IMR-90 (cell line): ENCODE results near the gene HSPA6. TPM values are rescaled to one million over a fixed set of nuclear protein-coding genes. Genes with fewer than 3 reads are reported as not detected.
A peak's percentile ranks its signal among the peaks of the same experiment; 100 is the strongest.

Experiments
- ATAC-seq: fragments of 200-7000 bp; cut with Tn5 transposase; 2 replicates; pipeline ENCODE4 v1.9.1; 2020; ENCODE audit warnings: low read depth, mild to moderate bottlenecking, moderate library complexity
- BruUV-seq: library from RNA; stranded (reverse); fragments of 400-500 nt; replicated peaks from 2 replicates; lab custom pipeline; 2021; lab: Mats Ljungman, UMichigan
- CTCF ChIA-PET: fragments of 300-600 bp; formaldehyde crosslinking; extraction: SDS; loops from one replicate; lab custom pipeline; 2021; ENCODE audit warnings: antibody characterized with exemption; lab: Yijun Ruan, JAX
- POLR2A ChIA-PET: fragments of 300-600 bp; sonication (Branson Sonifier 250); formaldehyde crosslinking; loops from one replicate; lab custom pipeline; 2022; ENCODE audit warnings: antibody characterized with exemption; ENCODE audit not compliant: unreplicated experiment; lab: Charles Lee
- DNase-seq: peaks from one replicate; pipeline ENCODE4 v3.0.0; 2013
- H2AFZ ChIP-seq: replicated peaks from 2 replicates; pipeline ENCODE3; 2013; ENCODE audit warnings: low read length, mild to moderate bottlenecking; ENCODE audit not compliant: poor library complexity
- H2AK5ac ChIP-seq: 2 replicates; pipeline ENCODE4 v1.6.1; 2013; ENCODE audit warnings: low read depth, low read length, inconsistent platforms
- H2AK9ac ChIP-seq: replicated peaks from 2 replicates; pipeline ENCODE3; 2013; ENCODE audit warnings: mild to moderate bottlenecking, low read depth, low read length, moderate library complexity; ENCODE audit not compliant: poor library complexity
- H2BK120ac ChIP-seq: 2 replicates; pipeline ENCODE4 v1.6.1; 2013; ENCODE audit warnings: low read depth, low read length, inconsistent platforms
- H2BK15ac ChIP-seq: 3 replicates; pipeline ENCODE4 v1.6.1; 2013; ENCODE audit warnings: low read depth, low read length, inconsistent platforms
- H2BK20ac ChIP-seq: 2 replicates; pipeline ENCODE4 v1.6.1; 2013; ENCODE audit warnings: low read depth, mild to moderate bottlenecking, inconsistent platforms, low read length, moderate library complexity
- H2BK5ac ChIP-seq: 2 replicates; pipeline ENCODE4 v1.6.1; 2013; ENCODE audit warnings: mild to moderate bottlenecking, low read depth, low read length, inconsistent platforms; ENCODE audit not compliant: poor library complexity, severe bottlenecking
- H3K14ac ChIP-seq: replicated peaks from 2 replicates; pipeline ENCODE4 v1.6.1; 2013; ENCODE audit warnings: low read depth, low read length, inconsistent platforms
- H3K18ac ChIP-seq: 2 replicates; pipeline ENCODE4 v1.6.1; 2013; ENCODE audit warnings: low read depth, low read length, control low read depth
- H3K23ac ChIP-seq: 2 replicates; pipeline ENCODE4 v1.6.1; 2013; ENCODE audit warnings: low read depth, low read length, inconsistent platforms
- H3K27ac ChIP-seq: 2 replicates; pipeline ENCODE4 v1.5.1; 2013; ENCODE audit warnings: mild to moderate bottlenecking, control low read depth, low read length; ENCODE audit not compliant: insufficient read depth
- H3K27me3 ChIP-seq: 2 replicates; pipeline ENCODE4 v1.6.1; 2013; ENCODE audit warnings: low read length; ENCODE audit not compliant: control insufficient read depth, insufficient read depth
- H3K36me3 ChIP-seq: 2 replicates; pipeline ENCODE4 v1.6.1; 2013; ENCODE audit warnings: low read length, mixed read lengths; ENCODE audit not compliant: control insufficient read depth, insufficient read depth
- H3K4ac ChIP-seq: 2 replicates; pipeline ENCODE4 v1.6.1; 2013; ENCODE audit warnings: low read depth, low read length, inconsistent platforms
- H3K4me1 ChIP-seq: 2 replicates; pipeline ENCODE4 v1.6.1; 2013; ENCODE audit warnings: low read length, mixed read lengths; ENCODE audit not compliant: control insufficient read depth, insufficient read depth
- H3K4me2 ChIP-seq: 2 replicates; pipeline ENCODE4 v1.6.1; 2013; ENCODE audit warnings: low read depth, mild to moderate bottlenecking, control low read depth, low read length, moderate library complexity
- H3K4me3 ChIP-seq: 2 replicates; pipeline ENCODE4 v1.5.1; 2013; ENCODE audit warnings: low read depth, mild to moderate bottlenecking, control low read depth, low read length, moderate library complexity; ENCODE audit not compliant: insufficient read depth
- H3K56ac ChIP-seq: 2 replicates; pipeline ENCODE4 v1.6.1; 2013; ENCODE audit warnings: low read length, inconsistent platforms; ENCODE audit not compliant: insufficient read depth; ENCODE audit errors: extremely low read depth
- H3K79me1 ChIP-seq, 2 experiments: 2 replicates each; pipeline ENCODE4 v1.6.1; 2013; ENCODE audit warnings: low read length in 2 of 2, inconsistent platforms in 1 of 2, low read depth in 1 of 2
- H3K9ac ChIP-seq: 2 replicates; pipeline ENCODE4 v1.6.1; 2013; ENCODE audit warnings: low read depth, low read length, control low read depth
- H3K9me1 ChIP-seq: 2 replicates; pipeline ENCODE4 v1.6.1; 2013; ENCODE audit warnings: low read length, inconsistent platforms; ENCODE audit not compliant: insufficient read depth
- H3K9me3 ChIP-seq: 2 replicates; pipeline ENCODE4 v1.6.1; 2013; ENCODE audit warnings: low read length; ENCODE audit not compliant: control insufficient read depth, insufficient read depth
- H4K20me1 ChIP-seq: 2 replicates; pipeline ENCODE4 v1.6.1; 2013; ENCODE audit warnings: low read length, inconsistent platforms; ENCODE audit not compliant: insufficient read depth
- H4K5ac ChIP-seq: 2 replicates; pipeline ENCODE4 v1.6.1; 2013; ENCODE audit warnings: mild to moderate bottlenecking, low read depth, low read length, control low read depth
- H4K8ac ChIP-seq, 2 experiments: 2 replicates each; pipeline ENCODE4 v1.6.1; 2013; ENCODE audit warnings: low read depth in 2 of 2, low read length in 2 of 2, control low read depth in 1 of 2, inconsistent platforms in 1 of 2
- H4K91ac ChIP-seq: 2 replicates; pipeline ENCODE4 v1.6.1; 2013; ENCODE audit warnings: low read depth, low read length, inconsistent platforms; ENCODE audit not compliant: insufficient read depth
- BHLHE40 ChIP-seq: fragments of 150-350 bp; IDR thresholded peaks from 2 replicates; pipeline ENCODE4 v1.6.1; 2016; ENCODE audit warnings: mild to moderate bottlenecking, low read depth, low read length
- ELK1 ChIP-seq: fragments of 150-350 bp; IDR thresholded peaks from 2 replicates; pipeline ENCODE4 v1.6.1; 2016; ENCODE audit warnings: low read depth, mild to moderate bottlenecking, low read length, moderate library complexity, borderline replicate concordance
- POLR2A ChIP-seq: IDR thresholded peaks from 2 replicates; pipeline ENCODE4 v1.6.1; 2012; ENCODE audit warnings: mild to moderate bottlenecking, low read depth, low read length
- RFX5 ChIP-seq: IDR thresholded peaks from 2 replicates; pipeline ENCODE4 v1.8.0; 2012; ENCODE audit warnings: low read depth, mild to moderate bottlenecking, low read length, moderate library complexity
- WGBS, 2 experiments: methylation state at CpG; one replicate each; pipeline versions ENCODE4 v1.1.5 to v1.1.7; 2013; ENCODE audit warnings: missing lambda C conversion rate in 2 of 2; ENCODE audit not compliant: insufficient read length in 1 of 2; ENCODE audit errors: extremely low coverage in 2 of 2; 5-methylcytosine and 5-hydroxymethylcytosine counted together
- dilution Hi-C: fragments of 300-500 bp; cut with HindIII; formaldehyde crosslinking; loops from one replicate; pipeline ENCODE4 v1.14.3; 2018; ENCODE audit warnings: low sequenced_read_pairs; ENCODE audit not compliant: unreplicated experiment
- in situ Hi-C: fragments of 300-500 bp; cut with MboI; formaldehyde crosslinking; loops from 3 replicates; pipeline ENCODE4 v1.14.3; 2019; ENCODE audit warnings: low sequenced_read_pairs, inconsistent platforms, mixed read lengths
- intact Hi-C: fragments of 100-400 bp; cut with micrococcal nuclease; formaldehyde crosslinking; loops from 2 replicates; pipeline ENCODE4 v1.10.0; 2022
- polyA plus RNA-seq, 3 experiments: library from polyadenylated mRNA; depleted of rRNA; stranded (reverse); fragments of >200 nt; gene quantifications; 2 replicates each; pipeline ENCODE4 v1.2.3, GENCODE V29; 2012; ENCODE audit warnings: low replicate concordance in 1 of 3
- total RNA-seq: library from RNA; depleted of rRNA; stranded (reverse); fragments of >200 nt; gene quantifications from 2 replicates; pipeline ENCODE4 v1.2.3, GENCODE V29; 2012
- TF ChIP-seq, protein P1 (sequence below): fragments of 150-350 bp; IDR thresholded peaks from 2 replicates; pipeline ENCODE4 v1.6.1; 2017; ENCODE audit warnings: mild to moderate bottlenecking, antibody characterized with exemption, low read length, low read depth

HSPA6 gene
- total and polyA plus RNA-seq, 2 of the 4 experiments (the other 2 are of a cell fraction): 0.54 to 0.67 TPM

DNA sequence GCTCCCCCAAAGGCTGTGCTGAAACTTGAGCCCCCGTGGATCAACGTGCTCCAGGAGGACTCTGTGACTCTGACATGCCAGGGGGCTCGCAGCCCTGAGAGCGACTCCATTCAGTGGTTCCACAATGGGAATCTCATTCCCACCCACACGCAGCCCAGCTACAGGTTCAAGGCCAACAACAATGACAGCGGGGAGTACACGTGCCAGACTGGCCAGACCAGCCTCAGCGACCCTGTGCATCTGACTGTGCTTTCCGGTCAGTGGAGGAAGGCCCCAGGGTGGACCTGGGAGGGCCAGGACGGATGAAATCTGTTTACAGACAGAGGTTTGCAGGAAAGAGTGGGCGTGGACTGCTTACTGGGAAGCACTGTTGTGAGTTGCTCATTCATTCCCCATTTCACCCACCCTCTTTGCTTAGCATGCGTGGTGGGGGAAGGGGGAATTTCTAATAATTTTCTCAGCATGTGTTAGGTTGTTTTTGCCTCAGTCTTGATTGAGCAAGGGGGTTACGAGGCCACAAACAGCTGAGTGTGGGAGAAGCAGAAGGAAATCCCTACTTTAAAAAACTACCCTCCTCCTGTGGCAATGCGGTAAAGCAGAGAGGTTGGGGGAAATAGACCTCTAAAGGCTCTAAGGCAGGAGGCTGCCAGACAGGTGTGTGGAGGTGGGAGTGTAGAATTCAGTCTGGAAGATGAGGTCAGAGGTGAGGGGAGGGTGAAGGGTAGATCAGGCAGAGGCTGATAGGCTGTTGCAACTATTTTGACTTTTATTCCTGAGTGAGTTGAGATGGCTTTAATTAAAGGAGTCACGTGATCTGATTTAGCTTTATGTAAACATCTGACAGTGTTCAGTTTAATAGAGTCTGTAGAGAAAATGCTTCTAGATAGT lies 17.8 kb upstream of the HSPA6 start:
- H3K27me3 ChIP-seq: no peaks in the 10 kb centered on the region; the same call in 1 of the 2 replicates
- ATAC-seq: peak; percentile 44; the same call in 1 of the 2 replicates
- H3K27ac ChIP-seq: no peak overlapping the region

More for the DNA sequence above, 17.8 kb upstream of the HSPA6 start:
- no peak overlapping the region for H4K5ac ChIP-seq
- H3K4me1 ChIP-seq: peaks cover 3% of the 10 kb centered on the region
- H2BK120ac ChIP-seq: no peak overlapping the region
- in situ Hi-C loops (no loop called here), intact Hi-C loops (no loop called here), dilution Hi-C loops (no loop called here)
- DNase-seq: peak; percentile 54
- no peak overlapping the region for H3K18ac ChIP-seq
- TF ChIP-seq POLR2A (no peak), ELK1 (no peak), RFX5 (no peak), BHLHE40 (no peak)
- TF ChIP-seq, protein P1, sequence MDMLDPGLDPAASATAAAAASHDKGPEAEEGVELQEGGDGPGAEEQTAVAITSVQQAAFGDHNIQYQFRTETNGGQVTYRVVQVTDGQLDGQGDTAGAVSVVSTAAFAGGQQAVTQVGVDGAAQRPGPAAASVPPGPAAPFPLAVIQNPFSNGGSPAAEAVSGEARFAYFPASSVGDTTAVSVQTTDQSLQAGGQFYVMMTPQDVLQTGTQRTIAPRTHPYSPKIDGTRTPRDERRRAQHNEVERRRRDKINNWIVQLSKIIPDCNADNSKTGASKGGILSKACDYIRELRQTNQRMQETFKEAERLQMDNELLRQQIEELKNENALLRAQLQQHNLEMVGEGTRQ: no peak
- WGBS, 2 experiments: no CpG with 5 or more reads among the region's 15 CpGs
- H3K9ac ChIP-seq: no peak overlapping the region
- H3K56ac ChIP-seq: no peak overlapping the region
- H2BK20ac ChIP-seq: no peak overlapping the region
- no peaks in the 10 kb centered on the region for H3K9me3 ChIP-seq
- H2BK15ac ChIP-seq: no peak overlapping the region
- no TSS peak for BruUV-seq
- H2AK5ac ChIP-seq: no peak overlapping the region
- H3K14ac ChIP-seq: no peak overlapping the region
- ChIA-PET CTCF (interaction anchor here (0.5 to 1.3 kb wide), 2 partner anchors 19 to 230 kb away, joined by 3 to 5 read pairs; no protein-coding TSS in a partner anchor), POLR2A (no interaction called here)
- H4K8ac ChIP-seq: no peak overlapping the region
- H2BK5ac ChIP-seq: no peak overlapping the region
- H2AFZ ChIP-seq: peak overlapping the region; percentile 43
- no peaks in the 10 kb centered on the region for H3K79me1 ChIP-seq
- H3K4ac ChIP-seq: no peak overlapping the region
- H4K91ac ChIP-seq: no peak overlapping the region
- 0 out of 2 replicates have a peak, but pooled peaks cover 5% of the 10 kb centered on the region for H3K9me1 ChIP-seq
- no peaks in the 10 kb centered on the region for H4K20me1 ChIP-seq
- H3K23ac ChIP-seq: no peak overlapping the region
- H3K4me2 ChIP-seq: no peak overlapping the region
- H2AK9ac ChIP-seq: no peak overlapping the region
- no peak overlapping the region for H3K4me3 ChIP-seq
- H3K36me3 ChIP-seq: no peaks in the 10 kb centered on the region
